ENCODE measurements around the gene PDCD4. TPM values are rescaled to one million over a fixed set of nuclear protein-coding genes. Genes with fewer than 3 reads are reported as not detected.
A peak's percentile ranks its signal among the peaks of the same experiment; 100 is the strongest.

The PDCD4 gene
- total and polyA plus RNA-seq, 5 donors = 39.8 to 82.7 (median 70.8) TPM

DNA sequence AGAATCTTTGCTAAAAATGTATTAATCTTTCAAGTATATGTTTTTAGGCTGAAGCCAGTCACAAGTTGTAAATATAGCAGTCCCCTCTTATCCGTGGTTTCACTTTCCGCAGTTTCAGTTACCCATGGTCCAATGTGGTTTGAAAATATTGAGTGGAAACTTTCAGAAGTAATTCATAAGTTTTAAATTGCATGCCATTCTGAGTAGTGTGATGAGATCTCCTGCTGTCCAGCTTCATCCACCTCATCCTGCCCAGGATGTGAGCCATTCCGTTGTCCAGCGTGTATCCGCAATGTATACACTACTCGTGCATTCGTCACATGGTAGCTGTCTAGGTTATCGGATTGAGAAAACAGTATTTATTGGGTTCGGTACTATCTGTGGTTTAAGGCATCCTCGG, 12.2 kb downstream of the PDCD4 start:
- WGBS = 75% methylated on average over 10 of the region's 10 CpGs
- Histone ChIP-seq H3K27me3 (ENCODE audit: control insufficient read depth, insufficient read depth) (no peaks in the 10 kb centered on the region), H3K27ac (ENCODE audit: low read length) (no peak overlapping the region), H3K4me3 (ENCODE audit: low read length) (no peak overlapping the region), H3K4me1 (ENCODE audit: control insufficient read depth, insufficient read depth, low read length) (no peaks in the 10 kb centered on the region), H3K9me3 (ENCODE audit: control insufficient read depth, low read length) (no peaks in the 10 kb centered on the region)
- ATAC-seq (peak in 1 of 2 donors; percentile 20), DNase-seq (no peak)
- intact Hi-C loops (cut with DNase I) = no loop called here

DNA sequence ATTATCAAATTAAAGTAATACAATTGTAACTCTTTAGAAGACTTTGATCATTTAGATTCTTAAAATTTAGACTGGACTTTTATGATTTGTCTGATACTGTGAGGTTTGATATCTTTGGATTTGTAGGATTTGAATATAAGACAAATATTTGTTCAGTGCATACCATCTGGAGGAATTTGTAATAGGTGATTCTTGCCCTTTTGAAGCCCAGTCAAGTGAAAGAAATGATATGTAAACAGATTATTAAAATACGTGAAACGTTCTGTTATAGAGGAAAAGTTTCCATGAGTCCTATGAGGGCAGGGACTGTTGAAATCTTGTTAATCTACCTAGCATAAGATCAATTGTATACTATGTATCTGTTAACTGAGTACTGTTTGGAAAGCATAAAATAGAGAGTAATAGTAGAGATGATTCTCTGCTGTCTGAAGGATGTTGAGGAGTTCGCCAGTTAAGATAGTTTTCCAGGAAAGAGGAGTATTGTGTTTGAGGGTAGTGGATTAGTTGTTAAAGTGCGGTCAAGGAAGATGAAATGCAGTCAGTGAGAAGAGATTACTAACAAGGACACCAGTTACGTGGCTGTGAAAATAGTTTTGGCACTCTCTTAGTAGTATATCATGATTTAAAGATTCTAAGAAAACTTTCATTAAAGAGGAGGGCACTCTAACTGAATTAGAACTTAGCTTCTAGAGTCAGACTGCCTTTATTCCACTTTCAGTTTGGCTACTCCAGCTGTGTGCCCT, 14.4 kb downstream of the PDCD4 start:
- Histone ChIP-seq H3K4me3 (ENCODE audit: low read length) (no peak overlapping the region), H3K9me3 (ENCODE audit: control insufficient read depth, low read length) (no peaks in the 10 kb centered on the region), H3K4me1 (ENCODE audit: control insufficient read depth, insufficient read depth, low read length) (no peaks in the 10 kb centered on the region), H3K27ac (ENCODE audit: low read length) (no peak overlapping the region), H3K27me3 (ENCODE audit: control insufficient read depth, insufficient read depth) (no peaks in the 10 kb centered on the region)
- no peak for DNase-seq
- ATAC-seq = no peak
- intact Hi-C loops (cut with DNase I) = no loop called here
- WGBS = 55% methylated on average over 5 of the region's 5 CpGs

- Histone ChIP-seq H3K4me1 (ENCODE audit: control insufficient read depth, insufficient read depth, low read length) (no peaks in the 10 kb centered on the region), H3K27me3 (ENCODE audit: control insufficient read depth, insufficient read depth) (no peaks in the 10 kb centered on the region), H3K4me3 (ENCODE audit: low read length) (no peak overlapping the region), H3K9me3 (ENCODE audit: control insufficient read depth, low read length) (no peaks in the 10 kb centered on the region), H3K27ac (ENCODE audit: low read length) (no peak overlapping the region)
- ATAC-seq (no peak), DNase-seq (no peak)
- WGBS = 98% methylated on average over 1 of the region's 1 CpG
- intact Hi-C loops (cut with DNase I) = no loop called here
These were observed 15.8 kb downstream of the PDCD4 start for GRCh38 chr10:110887560-110887959.

- WGBS = 79% methylated on average over 3 of the region's 3 CpGs
- H3K4me1 ChIP-seq (ENCODE audit: control insufficient read depth, insufficient read depth, low read length) = no peaks in the 10 kb centered on the region
- ATAC-seq = no peak
- DNase-seq = no peak
- H3K27ac ChIP-seq (ENCODE audit: low read length) = no peak overlapping the region
- no peaks in the 10 kb centered on the region for H3K9me3 ChIP-seq (ENCODE audit: control insufficient read depth, low read length)
- no peak overlapping the region for H3K4me3 ChIP-seq (ENCODE audit: low read length)
- intact Hi-C loops (cut with DNase I) = loop anchor here (5.0 to 10.0 kb wide), 6 partner anchors 85 to 288 kb away; no protein-coding TSS in a partner anchor
- H3K27me3 ChIP-seq (ENCODE audit: control insufficient read depth, insufficient read depth) = no peaks in the 10 kb centered on the region
These were observed 21.0 kb downstream of the PDCD4 start for GRCh38 chr10:110892602-110893288.

- H3K4me1 ChIP-seq (ENCODE audit: control insufficient read depth, insufficient read depth, low read length) = no peaks in the 10 kb centered on the region
- no peak overlapping the region for H3K4me3 ChIP-seq (ENCODE audit: low read length)
- ATAC-seq (peak; percentile 78 to 79), DNase-seq (no peak)
- intact Hi-C loops (cut with DNase I) = loop anchor here (5.0 to 10.0 kb wide), 6 partner anchors 86 to 289 kb away; no protein-coding TSS in a partner anchor
- no peak overlapping the region for H3K27ac ChIP-seq (ENCODE audit: low read length)
- 28% methylated on average over 4 of the region's 4 CpGs for WGBS
- no peaks in the 10 kb centered on the region for H3K27me3 ChIP-seq (ENCODE audit: control insufficient read depth, insufficient read depth)
- H3K9me3 ChIP-seq (ENCODE audit: control insufficient read depth, low read length) = no peaks in the 10 kb centered on the region
These were observed 21.9 kb downstream of the PDCD4 start for GRCh38 chr10:110893559-110894179.

GRCh38 chr10:110897184-110897583, 25.5 kb downstream of the PDCD4 start:
- Histone ChIP-seq H3K27ac (ENCODE audit: low read length) (no peak overlapping the region), H3K27me3 (ENCODE audit: control insufficient read depth, insufficient read depth) (no peaks in the 10 kb centered on the region), H3K4me1 (ENCODE audit: control insufficient read depth, insufficient read depth, low read length) (no peaks in the 10 kb centered on the region), H3K9me3 (ENCODE audit: control insufficient read depth, low read length) (no peaks in the 10 kb centered on the region), H3K4me3 (ENCODE audit: low read length) (no peak overlapping the region)
- 86% methylated on average over 1 of the region's 1 CpG for WGBS
- peak in 1 of 2 donors; percentile 34 for ATAC-seq
- no peak for DNase-seq
- intact Hi-C loops (cut with DNase I) = loop anchor here (5.0 to 10.0 kb wide), 4 partner anchors 150 to 292 kb away; no protein-coding TSS in a partner anchor

DNA sequence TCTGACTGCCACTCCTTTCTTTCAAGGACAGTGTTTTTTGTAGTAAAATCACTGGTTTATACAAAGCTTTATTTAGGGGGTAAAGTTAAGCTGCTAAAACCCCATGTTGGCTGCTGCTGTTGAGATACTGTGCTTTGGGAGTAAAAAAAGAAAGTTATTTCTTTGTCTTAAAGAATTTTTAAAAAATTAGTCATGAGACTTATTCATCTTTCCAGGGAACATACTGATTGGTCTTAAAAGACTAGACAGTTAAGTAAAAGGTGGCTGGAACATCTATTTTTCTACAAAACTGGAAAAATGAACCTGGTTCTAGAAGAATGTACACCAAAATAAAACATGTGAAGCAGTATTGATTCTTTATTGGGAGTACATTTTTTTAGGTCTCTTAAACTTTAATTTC, 26.7 kb downstream of the PDCD4 start:
- Histone ChIP-seq H3K27ac (ENCODE audit: low read length) (no peak overlapping the region), H3K9me3 (ENCODE audit: control insufficient read depth, low read length) (no peaks in the 10 kb centered on the region), H3K4me3 (ENCODE audit: low read length) (no peak overlapping the region), H3K4me1 (ENCODE audit: control insufficient read depth, insufficient read depth, low read length) (peaks cover 3% of the 10 kb centered on the region), H3K27me3 (ENCODE audit: control insufficient read depth, insufficient read depth) (no peaks in the 10 kb centered on the region)
- DNase-seq (no peak), ATAC-seq (no peak)
- intact Hi-C loops (cut with DNase I) = loop anchor here (5.0 to 10.0 kb wide), 4 partner anchors 151 to 294 kb away; no protein-coding TSS in a partner anchor

GRCh38 chr10:110900983-110901382, 29.3 kb downstream of the PDCD4 start:
- Histone ChIP-seq H3K27ac (ENCODE audit: low read length) (no peak overlapping the region), H3K4me1 (ENCODE audit: control insufficient read depth, insufficient read depth, low read length) (peaks cover 4% of the 10 kb centered on the region), H3K27me3 (ENCODE audit: control insufficient read depth, insufficient read depth) (no peaks in the 10 kb centered on the region), H3K9me3 (ENCODE audit: control insufficient read depth, low read length) (no peaks in the 10 kb centered on the region), H3K4me3 (ENCODE audit: low read length) (no peak overlapping the region)
- ATAC-seq (no peak), DNase-seq (no peak)
- intact Hi-C loops (cut with DNase I) = no loop called here
- WGBS = 98% methylated on average over 2 of the region's 2 CpGs

GRCh38 chr10:110901954-110902819, 30.5 kb downstream of the PDCD4 start:
- no peaks in the 10 kb centered on the region for H3K9me3 ChIP-seq (ENCODE audit: control insufficient read depth, low read length)
- no peak for DNase-seq
- no peak for ATAC-seq
- H3K27me3 ChIP-seq (ENCODE audit: control insufficient read depth, insufficient read depth) = no peaks in the 10 kb centered on the region
- H3K27ac ChIP-seq (ENCODE audit: low read length) = no peak overlapping the region
- H3K4me3 ChIP-seq (ENCODE audit: low read length) = no peak overlapping the region
- WGBS = 85% methylated on average over 7 of the region's 7 CpGs
- intact Hi-C loops (cut with DNase I) = no loop called here
- peaks cover 4% of the 10 kb centered on the region for H3K4me1 ChIP-seq (ENCODE audit: control insufficient read depth, insufficient read depth, low read length)
